Neural cell (in vitro differentiated cells): ENCODE measurements around the gene ABHD8.

Experiments used
- CTCF ChIP-seq: fragments of 450-650 bp; IDR thresholded peaks from 2 replicates; pipeline ENCODE4 v1.5.1; 2014; ENCODE audit warnings: antibody characterized with exemption, mild to moderate bottlenecking, moderate library complexity; ENCODE audit not compliant: poor library complexity, severe bottlenecking
- EP300 ChIP-seq: fragments of 450-650 bp; conservative IDR thresholded peaks from 2 replicates; pipeline ENCODE4 v1.6.1; 2014; ENCODE audit warnings: antibody characterized with exemption, mild to moderate bottlenecking, moderate library complexity; ENCODE audit not compliant: poor library complexity, severe bottlenecking

- no peak for TF ChIP-seq EP300
- TF ChIP-seq CTCF, result no peak
Observed at GRCh38 chr19:17293605-17294004, 9.6 kb downstream of the ABHD8 start.
